HCT116 (cell line): ENCODE data around the gene BRCA2. TPM values are rescaled to one million over a fixed set of nuclear protein-coding genes. Genes with fewer than 3 reads are reported as not detected.

Source experiments
- ATAC-seq: fragments of 200-7000 bp; cut with Tn5 transposase; 2 replicates; pipeline ENCODE4 v1.9.1; 2020; ENCODE audit warnings: mild to moderate bottlenecking, moderate library complexity
- BruUV-seq: library from RNA; stranded (reverse); fragments of 400-500 nt; replicated peaks from 2 replicates; lab custom pipeline; 2021; lab: Mats Ljungman, UMichigan
- CTCF ChIA-PET: fragments of 300-600 bp; sonication (Branson Sonifier 250); formaldehyde crosslinking; loops from one replicate; lab custom pipeline; 2021; ENCODE audit warnings: antibody characterized with exemption; lab: Charles Lee
- POLR2A ChIA-PET: fragments of 300-600, 350-600 bp; sonication (Branson Sonifier 250); formaldehyde crosslinking; loops from one replicate; lab custom pipeline; 2021; ENCODE audit warnings: antibody characterized with exemption; lab: Charles Lee
- RAD21 ChIA-PET, 2 experiments: fragments of 300-600 bp; sonication (Branson Sonifier 250); formaldehyde crosslinking; loops; one replicate each; lab custom pipeline; 2023; ENCODE audit warnings: low total read pairs in 2 of 2; ENCODE audit not compliant: uncharacterized antibody in 2 of 2, unreplicated experiment in 2 of 2, low non-redundant PET in 1 of 2; lab: Charles Lee
- DNase-seq: peaks from one replicate; pipeline ENCODE4 v3.0.0-alpha.2; 2010; ENCODE audit warnings: low read depth, low spot score
- H2AFZ ChIP-seq: fragments of 200-600 bp; shearing (Covaris generic), sonication (generic); 2 replicates; pipeline ENCODE4 v1.6.1; 2017; ENCODE audit warnings: low read depth, mixed run types, mixed read lengths, antibody characterized with exemption, low read length; ENCODE audit not compliant: poor library complexity, severe bottlenecking
- H3K27ac ChIP-seq: 2 replicates; pipeline ENCODE4 v1.5.1; 2012; ENCODE audit warnings: low read depth, low read length
- H3K27me3 ChIP-seq: fragments of 200-600 bp; sonication (generic); 2 replicates; pipeline ENCODE4 v1.6.1; 2016; ENCODE audit warnings: mixed run types, low read length, mixed read lengths; ENCODE audit not compliant: insufficient read depth
- H3K36me3 ChIP-seq, 2 experiments: fragments of 200-500 bp in 1 of 2; fragments of 200-600 bp in 1 of 2; sonication (Bioruptor generic) in 1 of 2; sonication (generic) in 1 of 2; 2 replicates each; pipeline versions ENCODE4 v1.5.1 to v1.6.1; 2014 to 2016; ENCODE audit warnings: low read length in 2 of 2, inconsistent platforms in 1 of 2, mixed read lengths in 1 of 2, mixed run types in 1 of 2; ENCODE audit not compliant: insufficient read depth in 2 of 2, control insufficient read depth in 1 of 2
- H3K4me1 ChIP-seq, 2 experiments: fragments of 200-600 bp in 1 of 2; sonication (generic) in 1 of 2; 2 replicates each; pipeline versions ENCODE4 v1.5.1 to v1.6.1; 2012 to 2017; ENCODE audit warnings: low read length in 2 of 2, inconsistent platforms in 1 of 2, mild to moderate bottlenecking in 1 of 2, mixed read lengths in 1 of 2, mixed run types in 1 of 2, moderate library complexity in 1 of 2; ENCODE audit not compliant: insufficient read depth in 2 of 2, control insufficient read depth in 1 of 2
- H3K4me2 ChIP-seq: fragments of 200-600 bp; sonication (generic); 2 replicates; pipeline ENCODE4 v1.6.1; 2017; ENCODE audit warnings: mixed run types, low read length, mixed read lengths
- H3K4me3 ChIP-seq, 2 experiments: fragments of 200-600 bp in 1 of 2; sonication (generic) in 1 of 2; replicated peaks in 1 of 2; 2 replicates each; pipeline ENCODE4 v1.5.1; 2011 to 2016; ENCODE audit warnings: low read length in 2 of 2, control low read depth in 1 of 2, low read depth in 1 of 2, mild to moderate bottlenecking in 1 of 2, mixed read lengths in 1 of 2, mixed run types in 1 of 2
- H3K79me2 ChIP-seq: fragments of 200-600 bp; sonication (generic); 2 replicates; pipeline ENCODE4 v1.6.1; 2017; ENCODE audit warnings: mild to moderate bottlenecking, mixed run types, low read length, moderate library complexity, mixed read lengths; ENCODE audit not compliant: insufficient read depth
- H3K9ac ChIP-seq: fragments of 200-600 bp; sonication (generic); 2 replicates; pipeline ENCODE4 v1.6.1; 2016; ENCODE audit warnings: low read length, mixed read lengths
- H3K9me2 ChIP-seq: fragments of 200-600 bp; sonication (generic), shearing (Covaris generic); 2 replicates; pipeline ENCODE4 v1.6.1; 2017; ENCODE audit warnings: mixed run types, mild to moderate bottlenecking, moderate library complexity; ENCODE audit not compliant: insufficient read depth
- H3K9me3 ChIP-seq, 2 experiments: fragments of 200-500 bp in 1 of 2; fragments of 200-600 bp in 1 of 2; sonication (Bioruptor generic) in 1 of 2; sonication (generic) in 1 of 2; 2 replicates each; pipeline ENCODE4 v1.6.1; 2014 to 2017; ENCODE audit warnings: low read length in 2 of 2, mixed read lengths in 2 of 2, inconsistent platforms in 1 of 2, low read depth in 1 of 2, mild to moderate bottlenecking in 1 of 2, mixed run types in 1 of 2, moderate library complexity in 1 of 2; ENCODE audit not compliant: control insufficient read depth in 1 of 2, insufficient read depth in 1 of 2
- H4K20me1 ChIP-seq: fragments of 200-600 bp; sonication (generic), shearing (Covaris generic); 2 replicates; pipeline ENCODE4 v1.6.1; 2017; ENCODE audit warnings: mixed run types, mild to moderate bottlenecking, moderate library complexity; ENCODE audit not compliant: insufficient read depth
- CBX3 ChIP-seq: IDR thresholded peaks from 2 replicates; pipeline ENCODE4 v1.6.1; 2012; ENCODE audit warnings: low read depth
- CEBPB ChIP-seq: IDR thresholded peaks from 2 replicates; pipeline ENCODE4 v1.6.1; 2012; ENCODE audit warnings: low read depth
- EGR1 ChIP-seq: IDR thresholded peaks from 2 replicates; pipeline ENCODE4 v1.6.1; 2012; ENCODE audit warnings: low read depth
- ELF1 ChIP-seq: IDR thresholded peaks from 2 replicates; pipeline ENCODE4 v1.6.1; 2012; ENCODE audit warnings: low read depth, borderline replicate concordance
- EZH2 ChIP-seq: fragments of 200-600 bp; sonication (generic); IDR thresholded peaks from 2 replicates; pipeline ENCODE4 v1.6.1; 2017; ENCODE audit warnings: antibody characterized with exemption, mixed run types
- EZH2phosphoT487 ChIP-seq: fragments of 200-600 bp; IDR thresholded peaks from 2 replicates; pipeline ENCODE4 v1.6.1; 2018; ENCODE audit warnings: antibody characterized with exemption, borderline replicate concordance
- JUND ChIP-seq: IDR thresholded peaks from 2 replicates; pipeline ENCODE4 v1.6.1; 2012
- MAX ChIP-seq: IDR thresholded peaks from 2 replicates; pipeline ENCODE4 v1.6.1; 2012
- POLR2A ChIP-seq: IDR thresholded peaks from 2 replicates; pipeline ENCODE4 v1.7.0; 2011; ENCODE audit warnings: borderline replicate concordance; ENCODE audit not compliant: insufficient read depth, insufficient read length; ENCODE audit errors: extremely low read depth
- RAD21 ChIP-seq: IDR thresholded peaks from 2 replicates; pipeline ENCODE4 v1.6.1; 2012; ENCODE audit warnings: low read depth, mild to moderate bottlenecking
- SP1 ChIP-seq: IDR thresholded peaks from 2 replicates; pipeline ENCODE4 v1.6.1; 2012; ENCODE audit warnings: low read depth
- TCF7L2 ChIP-seq: IDR thresholded peaks from 2 replicates; pipeline ENCODE4 v1.7.0; 2011; ENCODE audit warnings: borderline replicate concordance, inconsistent platforms; ENCODE audit not compliant: insufficient read depth, insufficient read length; ENCODE audit errors: extremely low read depth
- YY1 ChIP-seq: IDR thresholded peaks from 2 replicates; pipeline ENCODE4 v1.6.1; 2011; ENCODE audit warnings: low read length, low read depth, moderate library complexity, mild to moderate bottlenecking; ENCODE audit not compliant: insufficient replicate concordance; ENCODE audit errors: extremely low read depth
- ZFX ChIP-seq: fragments of 450-650 bp; IDR thresholded peaks from 2 replicates; pipeline ENCODE4 v1.6.1; 2017
- ZNF274 ChIP-seq: fragments of 200-500 bp; sonication (Bioruptor generic); IDR thresholded peaks from 2 replicates; pipeline ENCODE4 v1.6.1; 2014; ENCODE audit warnings: mild to moderate bottlenecking, low read depth, low read length, inconsistent platforms
- intact Hi-C: fragments of 100-400 bp; cut with micrococcal nuclease; formaldehyde crosslinking; loops from 2 replicates; pipeline ENCODE4 v1.10.0; 2022
- total RNA-seq: library from RNA; stranded (reverse); gene quantifications from one replicate; pipeline ENCODE4 v1.2.1, GENCODE V29; 2021; ENCODE audit not compliant: unreplicated experiment
- TF ChIP-seq, protein P1 (sequence below), 3 experiments: fragments of 200-600 bp in 1 of 3; sonication (generic) in 1 of 3; IDR thresholded peaks in 2 of 3; conservative IDR thresholded peaks in 1 of 3; 2 replicates each; pipeline ENCODE4 v1.5.1; 2012 to 2017; ENCODE audit warnings: low read depth in 2 of 3, low read length in 2 of 3, antibody characterized with exemption in 1 of 3, borderline replicate concordance in 1 of 3, control low read depth in 1 of 3, mild to moderate bottlenecking in 1 of 3, mixed read lengths in 1 of 3, mixed run types in 1 of 3, moderate library complexity in 1 of 3; ENCODE audit not compliant: insufficient read depth in 1 of 3
- TF ChIP-seq, protein P2 (sequence below): IDR thresholded peaks from 2 replicates; pipeline ENCODE4 v1.6.1; 2011; ENCODE audit warnings: mild to moderate bottlenecking, low read length, moderate library complexity; ENCODE audit not compliant: insufficient replicate concordance; ENCODE audit errors: extremely low read depth
- TF ChIP-seq, protein P3 (sequence below): IDR thresholded peaks from 2 replicates; pipeline ENCODE4 v1.6.1; 2012
- TF ChIP-seq, protein P4 (sequence below): IDR thresholded peaks from 2 replicates; pipeline ENCODE4 v1.6.1; 2012; ENCODE audit warnings: low read depth

The BRCA2 gene
- total RNA-seq, 1 experiment from 2014 or later: 14.2 TPM

- RAD21 ChIA-PET: no interaction called here
- POLR2A ChIA-PET: no interaction called here
These were observed 113.5 kb downstream of the BRCA2 start for GRCh38 chr13:32428581-32429432.

More at GRCh38 chr13:32428581-32429432, 113.5 kb downstream of the BRCA2 start:
- no peak overlapping the region for H3K9ac ChIP-seq
- intact Hi-C loops: no loop called here
- no peaks in the 10 kb centered on the region for H3K9me3 ChIP-seq
- no peak overlapping the region for H2AFZ ChIP-seq
- DNase-seq (no peak), ATAC-seq (no peak)
- no peak overlapping the region for H3K4me2 ChIP-seq
- CTCF ChIA-PET: no interaction called here
- H3K36me3 ChIP-seq: 0 out of 4 replicates have a peak, but pooled peaks cover 0 to 2% of the 10 kb centered on the region in 2 experiments
- no peak overlapping the region for H3K4me3 ChIP-seq
- H4K20me1 ChIP-seq: no peaks in the 10 kb centered on the region
- BruUV-seq: no TSS peak
- H3K79me2 ChIP-seq: no peaks in the 10 kb centered on the region
- H3K27me3 ChIP-seq: no peaks in the 10 kb centered on the region
- H3K4me1 ChIP-seq: no peaks in the 10 kb centered on the region
- no peak overlapping the region for H3K27ac ChIP-seq
- no peaks in the 10 kb centered on the region for H3K9me2 ChIP-seq
- TF ChIP-seq, protein P1, sequence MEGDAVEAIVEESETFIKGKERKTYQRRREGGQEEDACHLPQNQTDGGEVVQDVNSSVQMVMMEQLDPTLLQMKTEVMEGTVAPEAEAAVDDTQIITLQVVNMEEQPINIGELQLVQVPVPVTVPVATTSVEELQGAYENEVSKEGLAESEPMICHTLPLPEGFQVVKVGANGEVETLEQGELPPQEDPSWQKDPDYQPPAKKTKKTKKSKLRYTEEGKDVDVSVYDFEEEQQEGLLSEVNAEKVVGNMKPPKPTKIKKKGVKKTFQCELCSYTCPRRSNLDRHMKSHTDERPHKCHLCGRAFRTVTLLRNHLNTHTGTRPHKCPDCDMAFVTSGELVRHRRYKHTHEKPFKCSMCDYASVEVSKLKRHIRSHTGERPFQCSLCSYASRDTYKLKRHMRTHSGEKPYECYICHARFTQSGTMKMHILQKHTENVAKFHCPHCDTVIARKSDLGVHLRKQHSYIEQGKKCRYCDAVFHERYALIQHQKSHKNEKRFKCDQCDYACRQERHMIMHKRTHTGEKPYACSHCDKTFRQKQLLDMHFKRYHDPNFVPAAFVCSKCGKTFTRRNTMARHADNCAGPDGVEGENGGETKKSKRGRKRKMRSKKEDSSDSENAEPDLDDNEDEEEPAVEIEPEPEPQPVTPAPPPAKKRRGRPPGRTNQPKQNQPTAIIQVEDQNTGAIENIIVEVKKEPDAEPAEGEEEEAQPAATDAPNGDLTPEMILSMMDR (IDR thresholded peaks at IDR 0.05 in 2 of 3, conservative IDR thresholded peaks at IDR 0.05 in 1 of 3; ENCODE audit: borderline replicate concordance in 1 of 3, insufficient read depth in 1 of 3, low read depth in 2 of 3, low read length in 2 of 3): no peak
- TF ChIP-seq ZNF274 (no peak), CBX3 (no peak), RAD21 (no peak), POLR2A (no peak), CEBPB (no peak), YY1 (no peak), EZH2phosphoT487 (no peak), TCF7L2 (no peak), MAX (no peak), ELF1 (no peak), JUND (no peak), SP1 (no peak), EGR1 (no peak), ZFX (no peak), EZH2 (no peak)
- TF ChIP-seq, protein P2, sequence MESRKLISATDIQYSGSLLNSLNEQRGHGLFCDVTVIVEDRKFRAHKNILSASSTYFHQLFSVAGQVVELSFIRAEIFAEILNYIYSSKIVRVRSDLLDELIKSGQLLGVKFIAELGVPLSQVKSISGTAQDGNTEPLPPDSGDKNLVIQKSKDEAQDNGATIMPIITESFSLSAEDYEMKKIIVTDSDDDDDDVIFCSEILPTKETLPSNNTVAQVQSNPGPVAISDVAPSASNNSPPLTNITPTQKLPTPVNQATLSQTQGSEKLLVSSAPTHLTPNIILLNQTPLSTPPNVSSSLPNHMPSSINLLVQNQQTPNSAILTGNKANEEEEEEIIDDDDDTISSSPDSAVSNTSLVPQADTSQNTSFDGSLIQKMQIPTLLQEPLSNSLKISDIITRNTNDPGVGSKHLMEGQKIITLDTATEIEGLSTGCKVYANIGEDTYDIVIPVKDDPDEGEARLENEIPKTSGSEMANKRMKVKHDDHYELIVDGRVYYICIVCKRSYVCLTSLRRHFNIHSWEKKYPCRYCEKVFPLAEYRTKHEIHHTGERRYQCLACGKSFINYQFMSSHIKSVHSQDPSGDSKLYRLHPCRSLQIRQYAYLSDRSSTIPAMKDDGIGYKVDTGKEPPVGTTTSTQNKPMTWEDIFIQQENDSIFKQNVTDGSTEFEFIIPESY: no peak
- TF ChIP-seq, protein P3, sequence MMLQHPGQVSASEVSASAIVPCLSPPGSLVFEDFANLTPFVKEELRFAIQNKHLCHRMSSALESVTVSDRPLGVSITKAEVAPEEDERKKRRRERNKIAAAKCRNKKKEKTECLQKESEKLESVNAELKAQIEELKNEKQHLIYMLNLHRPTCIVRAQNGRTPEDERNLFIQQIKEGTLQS: no peak
- TF ChIP-seq, protein P4, sequence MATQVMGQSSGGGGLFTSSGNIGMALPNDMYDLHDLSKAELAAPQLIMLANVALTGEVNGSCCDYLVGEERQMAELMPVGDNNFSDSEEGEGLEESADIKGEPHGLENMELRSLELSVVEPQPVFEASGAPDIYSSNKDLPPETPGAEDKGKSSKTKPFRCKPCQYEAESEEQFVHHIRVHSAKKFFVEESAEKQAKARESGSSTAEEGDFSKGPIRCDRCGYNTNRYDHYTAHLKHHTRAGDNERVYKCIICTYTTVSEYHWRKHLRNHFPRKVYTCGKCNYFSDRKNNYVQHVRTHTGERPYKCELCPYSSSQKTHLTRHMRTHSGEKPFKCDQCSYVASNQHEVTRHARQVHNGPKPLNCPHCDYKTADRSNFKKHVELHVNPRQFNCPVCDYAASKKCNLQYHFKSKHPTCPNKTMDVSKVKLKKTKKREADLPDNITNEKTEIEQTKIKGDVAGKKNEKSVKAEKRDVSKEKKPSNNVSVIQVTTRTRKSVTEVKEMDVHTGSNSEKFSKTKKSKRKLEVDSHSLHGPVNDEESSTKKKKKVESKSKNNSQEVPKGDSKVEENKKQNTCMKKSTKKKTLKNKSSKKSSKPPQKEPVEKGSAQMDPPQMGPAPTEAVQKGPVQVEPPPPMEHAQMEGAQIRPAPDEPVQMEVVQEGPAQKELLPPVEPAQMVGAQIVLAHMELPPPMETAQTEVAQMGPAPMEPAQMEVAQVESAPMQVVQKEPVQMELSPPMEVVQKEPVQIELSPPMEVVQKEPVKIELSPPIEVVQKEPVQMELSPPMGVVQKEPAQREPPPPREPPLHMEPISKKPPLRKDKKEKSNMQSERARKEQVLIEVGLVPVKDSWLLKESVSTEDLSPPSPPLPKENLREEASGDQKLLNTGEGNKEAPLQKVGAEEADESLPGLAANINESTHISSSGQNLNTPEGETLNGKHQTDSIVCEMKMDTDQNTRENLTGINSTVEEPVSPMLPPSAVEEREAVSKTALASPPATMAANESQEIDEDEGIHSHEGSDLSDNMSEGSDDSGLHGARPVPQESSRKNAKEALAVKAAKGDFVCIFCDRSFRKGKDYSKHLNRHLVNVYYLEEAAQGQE: no peak
